Stimulated activated CD8-positive, alpha-beta memory T cell treated with anti-CD3 and anti-CD28 coated beads, Interleukin-4, amount 100 ng/mL, for 4 hours (primary cell): ENCODE results near the gene TRAPPC5.
"Not testable (repeated sequence)": the region's sequence is repeated elsewhere in the genome, so short reads cannot be mapped to it uniquely, and the experiment has no call there.

ENCODE experiments used
- DNase-seq, 2 donors: peaks; one replicate each; pipeline ENCODE4 v3.0.0-alpha.2; 2020; ENCODE audit warnings: low read depth in 2 of 2, low spot score in 1 of 2

TRAPPC5 gene

DNA sequence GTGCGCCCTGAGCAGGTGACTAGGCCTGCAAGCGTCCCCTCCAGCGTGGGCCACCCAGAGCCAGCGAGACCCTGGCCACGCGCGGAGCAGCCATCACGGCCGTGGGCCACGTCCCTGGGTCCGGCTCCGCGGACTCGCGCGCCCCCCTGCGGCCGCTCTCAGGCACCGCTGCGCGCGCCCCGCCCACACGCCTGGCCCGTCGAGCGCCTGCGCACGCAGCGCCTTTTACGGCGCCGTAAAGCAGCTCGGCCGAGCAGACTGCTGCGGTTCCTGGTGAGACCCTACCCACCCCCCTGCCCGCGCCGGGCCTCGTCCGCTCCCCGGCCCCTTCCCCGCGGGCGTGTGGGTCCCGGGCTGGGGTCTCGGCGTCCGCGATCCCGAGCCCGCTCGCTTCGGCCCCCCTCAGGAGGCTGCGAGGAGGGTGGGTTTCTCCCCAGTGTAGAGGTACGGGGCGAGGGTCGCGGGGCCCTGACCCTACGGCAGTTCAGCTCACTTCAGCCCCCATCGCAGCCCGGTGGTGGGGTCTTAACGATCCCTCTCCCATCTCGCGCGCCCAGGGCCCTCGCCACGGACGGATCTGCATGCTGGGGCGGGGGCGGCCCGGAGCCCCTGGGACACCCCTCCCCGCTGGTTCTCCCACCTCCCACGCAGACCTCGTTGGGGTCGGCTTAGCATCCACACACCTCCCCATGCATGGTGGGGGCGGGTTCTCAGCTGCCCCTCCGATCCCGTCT lies at the start of gene TRAPPC5:
Gene TRAPPC5, plus strand, starts transcription at position 228 of the 734 bp plus-strand sequence. CDS start 1,421 bp downstream, outside the sequence.
- DNase-seq = peak; percentile 64 to 74

GRCh38 chr19:7631577-7631976 lies 49.1 kb upstream of the TRAPPC5 start:
- DNase-seq = no peak

DNA sequence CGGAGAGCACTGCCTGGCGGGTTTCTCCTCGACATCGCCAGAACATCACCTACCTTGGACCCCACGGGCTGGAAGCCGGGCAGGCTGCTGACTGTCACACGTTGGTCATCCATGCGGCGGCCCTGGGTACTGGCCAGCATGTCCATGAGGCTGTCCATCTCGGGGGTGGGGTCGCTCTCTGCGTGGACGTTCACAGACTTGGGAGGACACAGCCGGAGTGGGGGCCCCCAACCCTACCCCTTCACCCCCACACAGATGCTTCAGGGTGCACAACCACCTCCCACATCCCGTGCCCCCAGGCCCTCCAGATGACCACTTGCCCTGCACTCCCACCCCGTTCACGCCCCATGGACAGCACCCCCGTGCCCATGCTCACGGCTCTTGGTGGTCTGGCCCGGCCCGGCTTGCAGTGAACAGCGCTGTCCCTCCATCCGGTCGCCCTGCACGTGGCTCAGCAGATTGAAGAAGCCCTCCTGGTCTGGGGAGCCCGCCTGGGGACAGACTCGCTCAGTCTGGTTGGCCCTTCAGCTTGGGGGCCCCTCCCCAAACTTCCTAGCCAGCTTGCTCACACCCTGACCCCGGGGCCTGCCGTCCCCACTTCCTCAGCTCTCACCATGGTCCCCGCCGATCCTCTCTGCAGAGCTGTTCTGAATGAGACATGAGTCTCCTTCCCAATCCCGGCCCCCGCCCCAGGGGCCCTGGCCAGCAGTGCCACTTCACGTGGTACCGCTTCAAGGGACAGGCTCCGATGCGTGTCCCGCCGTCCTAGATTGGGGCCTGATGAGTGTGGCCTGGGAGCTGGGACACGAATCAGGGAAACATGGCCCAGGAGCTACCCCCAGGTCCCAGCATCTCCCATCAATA lies 48.1 kb upstream of the TRAPPC5 start:
- no peak for DNase-seq

- no peak for DNase-seq
Observed at GRCh38 chr19:7633698-7634097, 46.9 kb upstream of the TRAPPC5 start, which contains the start of gene PCP2. Gene PCP2, minus strand, starts transcription at chr19:7633719. Its CDS starts 262 bp downstream, at chr19:7633457.

- no peak for DNase-seq
Observed at GRCh38 chr19:7635670-7636069, 45.0 kb upstream of the TRAPPC5 start.

GRCh38 chr19:7636317-7636690 lies 44.3 kb upstream of the TRAPPC5 start:
- DNase-seq = no peak

DNA sequence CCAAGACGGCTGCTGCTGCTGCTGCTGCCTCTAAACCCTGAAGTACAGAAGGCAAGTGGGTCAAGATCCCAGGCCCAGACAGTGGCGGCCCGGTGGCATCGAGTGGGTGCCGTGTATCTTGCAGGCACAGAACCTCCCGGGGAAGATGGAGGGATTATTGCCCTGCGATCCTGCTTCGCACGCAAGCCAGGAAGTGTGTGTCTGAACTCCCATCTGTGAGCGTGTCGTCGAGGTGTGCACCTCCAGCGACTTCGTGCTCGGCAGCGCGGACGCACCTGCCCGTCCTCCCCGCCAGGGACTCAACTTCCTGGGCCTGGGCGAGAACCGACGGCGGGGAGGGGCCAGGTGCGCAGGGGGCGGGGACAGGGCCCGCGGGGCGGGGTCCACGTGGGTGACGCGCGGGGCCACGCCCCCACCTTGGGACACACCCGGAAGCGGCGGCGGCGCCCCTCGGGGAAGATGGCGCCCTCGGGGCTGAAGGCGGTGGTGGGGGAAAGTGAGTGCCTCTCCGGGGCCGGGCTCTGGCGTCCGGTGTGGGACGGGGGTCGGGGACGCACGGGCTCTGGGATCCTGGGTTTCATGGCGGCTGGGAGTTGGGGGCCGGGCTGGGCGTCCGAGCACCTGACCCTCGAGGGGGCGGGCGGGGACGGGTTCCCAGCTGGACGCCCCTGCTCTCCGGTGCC lies 43.8 kb upstream of the TRAPPC5 start, which contains the start of gene STXBP2:
Gene STXBP2, plus strand, starts transcription at position 420 of the 683 bp plus-strand sequence. Its CDS starts 40 bp downstream, at position 460.
- peak; percentile 82 to 91 for DNase-seq

GRCh38 chr19:7637374-7638256 lies 43.0 kb upstream of the TRAPPC5 start:
- DNase-seq = no peak

- DNase-seq = no peak
Observed at GRCh38 chr19:7638802-7639465, 41.7 kb upstream of the TRAPPC5 start.

DNA sequence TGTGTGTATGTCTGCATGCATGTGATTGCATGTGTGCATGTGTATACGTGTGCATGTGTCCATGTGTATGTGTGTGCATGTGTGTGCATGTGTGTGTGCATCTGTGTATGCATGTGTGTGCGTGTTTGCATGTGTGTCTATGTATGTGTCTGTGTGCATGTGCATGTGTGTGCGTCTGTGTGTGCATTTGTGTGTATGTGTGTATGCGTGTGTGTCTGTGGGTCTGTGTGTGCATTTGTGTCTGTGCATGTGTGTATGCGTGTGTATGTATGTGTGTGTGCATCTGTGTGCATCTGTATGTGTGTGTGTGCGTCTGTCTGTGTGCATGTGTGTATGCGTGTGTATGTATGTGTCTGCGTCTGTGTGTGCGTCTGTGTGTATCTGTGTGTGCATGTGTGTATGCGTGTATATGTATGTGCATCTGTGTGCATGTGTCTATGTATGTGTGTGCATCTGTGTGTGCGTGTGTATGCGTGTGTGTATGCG lies 40.7 kb upstream of the TRAPPC5 start:
- DNase-seq = no peak

GRCh38 chr19:7640803-7641202 lies 39.8 kb upstream of the TRAPPC5 start:
- no peak for DNase-seq

DNA sequence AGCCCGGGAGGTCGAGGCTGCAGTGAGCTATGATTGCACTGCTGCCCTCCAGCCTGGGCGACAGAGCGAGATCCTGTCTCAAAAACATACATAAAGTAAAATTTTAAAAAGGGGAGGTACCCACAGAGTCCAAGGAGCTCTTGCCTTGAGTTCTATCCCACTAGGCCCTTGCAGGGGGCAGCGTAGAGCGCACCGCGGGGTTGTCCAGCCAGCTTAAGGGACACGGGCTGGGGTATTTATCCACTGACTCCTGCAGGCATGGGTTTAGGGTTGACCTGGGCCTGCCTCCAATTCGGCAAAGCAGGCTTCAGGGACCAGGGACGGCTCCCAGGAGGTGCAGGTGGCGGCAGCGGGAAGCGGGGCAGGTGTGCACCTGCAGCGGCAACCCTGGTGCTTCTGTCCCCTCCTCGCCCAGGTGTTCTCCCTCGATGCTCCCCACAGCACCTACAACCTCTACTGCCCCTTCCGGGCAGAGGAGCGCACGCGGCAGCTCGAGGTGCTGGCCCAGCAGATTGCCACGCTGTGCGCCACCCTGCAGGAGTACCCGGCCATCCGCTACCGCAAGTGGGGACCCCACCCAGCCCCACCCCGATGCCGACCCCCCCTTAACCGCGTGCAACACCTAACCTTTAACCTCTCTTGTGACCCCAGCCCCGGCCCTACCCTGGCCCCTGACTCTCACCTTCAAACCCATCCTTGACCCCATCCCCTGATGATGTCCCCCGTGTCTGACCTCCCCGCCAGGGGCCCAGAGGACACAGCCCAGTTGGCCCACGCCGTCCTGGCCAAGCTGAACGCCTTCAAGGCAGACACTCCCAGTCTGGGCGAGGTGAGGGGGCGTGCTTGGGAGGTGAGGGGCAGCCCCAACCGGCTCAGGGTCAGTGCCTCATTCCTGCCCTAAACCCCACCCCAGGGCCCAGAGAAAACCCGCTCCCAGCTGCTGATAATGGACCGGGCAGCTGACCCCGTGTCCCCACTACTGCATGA lies 39.0 kb upstream of the TRAPPC5 start:
- no peak for DNase-seq

DNA sequence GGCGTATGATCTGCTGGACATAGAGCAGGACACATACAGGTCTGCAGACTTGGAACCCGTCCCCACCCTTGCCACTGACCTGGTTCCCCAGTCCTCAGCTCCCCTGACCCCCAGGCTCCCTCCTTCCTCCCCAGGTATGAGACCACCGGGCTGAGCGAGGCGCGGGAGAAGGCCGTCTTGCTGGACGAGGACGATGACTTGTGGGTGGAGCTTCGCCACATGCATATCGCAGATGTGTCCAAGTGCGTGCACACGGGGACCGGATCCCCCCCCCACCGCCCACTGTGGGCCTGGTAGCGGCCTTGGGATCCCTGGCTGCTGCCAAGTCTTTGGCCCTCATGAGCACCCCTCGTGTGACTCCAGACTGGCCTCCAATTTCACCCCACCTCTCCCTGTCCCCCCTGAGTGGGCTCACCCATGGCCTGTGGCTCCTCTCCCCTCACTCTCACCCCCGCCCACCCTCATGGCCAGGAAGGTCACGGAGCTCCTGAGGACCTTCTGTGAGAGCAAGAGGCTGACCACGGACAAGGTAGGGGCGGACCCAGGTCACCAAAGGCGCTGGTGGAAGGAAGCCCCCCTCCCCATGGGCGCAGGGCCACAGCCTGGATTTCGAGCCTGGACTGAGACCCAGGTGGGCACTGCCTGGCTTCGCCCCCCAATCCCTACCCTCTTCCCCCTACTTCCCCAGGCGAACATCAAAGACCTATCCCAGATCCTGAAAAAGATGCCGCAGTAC lies 38.2 kb upstream of the TRAPPC5 start:
- DNase-seq = no peak

DNA sequence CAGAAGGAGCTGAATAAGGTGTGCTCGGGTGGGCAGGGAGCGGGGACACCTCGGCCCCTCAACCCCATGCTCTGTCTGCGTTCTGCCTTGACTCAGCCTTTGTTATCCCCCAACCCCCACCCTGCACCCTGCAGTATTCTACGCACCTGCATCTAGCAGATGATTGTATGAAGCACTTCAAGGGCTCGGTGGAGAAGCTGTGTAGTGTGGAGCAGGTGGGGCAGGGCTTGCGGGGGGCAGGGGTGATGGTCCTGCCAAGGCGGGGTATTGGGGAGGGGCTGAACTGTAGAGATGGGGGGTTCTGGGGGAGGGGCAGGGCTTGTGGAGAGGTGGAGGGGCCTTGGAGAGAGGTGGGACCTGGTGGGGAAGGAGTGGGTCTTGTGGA lies 37.6 kb upstream of the TRAPPC5 start:
- DNase-seq = no peak

- DNase-seq = not testable (repeated sequence)
Observed at GRCh38 chr19:7643629-7644549, 36.7 kb upstream of the TRAPPC5 start.

DNA sequence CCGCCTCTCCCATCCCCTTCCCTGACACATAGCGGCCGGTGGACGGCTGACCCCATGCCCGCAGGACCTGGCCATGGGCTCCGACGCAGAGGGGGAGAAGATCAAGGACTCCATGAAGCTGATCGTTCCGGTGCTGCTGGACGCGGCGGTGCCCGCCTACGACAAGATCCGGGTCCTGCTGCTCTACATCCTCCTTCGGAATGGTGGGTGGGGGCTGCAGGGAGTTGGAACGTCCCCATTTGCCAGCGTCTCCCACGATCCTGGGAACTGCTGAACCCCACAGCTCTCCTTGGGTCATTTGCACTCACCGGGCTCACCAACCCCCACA lies 36.1 kb upstream of the TRAPPC5 start:
- DNase-seq = no peak

DNA sequence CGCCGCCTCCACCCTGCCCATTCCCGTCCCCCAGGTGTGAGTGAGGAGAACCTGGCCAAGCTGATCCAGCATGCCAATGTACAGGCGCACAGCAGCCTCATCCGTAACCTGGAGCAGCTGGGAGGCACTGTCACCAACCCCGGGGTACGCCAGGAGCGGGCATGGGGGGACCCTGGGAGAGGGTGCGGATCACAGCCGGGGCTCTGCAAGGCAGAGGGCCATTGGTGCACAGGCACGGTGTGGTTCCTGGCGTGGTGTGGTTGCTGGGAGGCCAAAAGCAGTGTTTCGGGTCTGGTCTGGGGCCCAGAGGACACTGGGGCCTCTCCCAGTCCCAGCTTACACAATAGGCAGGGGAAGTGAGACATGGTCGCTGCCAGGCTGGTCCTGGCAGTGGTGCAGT lies 35.5 kb upstream of the TRAPPC5 start:
- no peak for DNase-seq
